Measurements from ENCODE around the gene ERICH6B. TPM values are rescaled to one million over a fixed set of nuclear protein-coding genes. Genes with fewer than 3 reads are reported as not detected.

Gene ERICH6B
- total and polyA plus RNA-seq, 4 donors: not detected

GRCh38 chr13:45630791-45631190, 15.3 kb upstream of the ERICH6B start:
- no peak overlapping the region for H3K4me3 ChIP-seq
- WGBS, 2 donors: 87 to 92% methylated on average over 7 of the region's 7 CpGs
- no peaks in the 10 kb centered on the region for H3K9me3 ChIP-seq (ENCODE audit: control insufficient read depth in 4 of 4, insufficient read depth in 3 of 4, low read length in 3 of 4)
- DNase-seq: no peak
- H3K9ac ChIP-seq (ENCODE audit: insufficient read depth in 1 of 2, low read length in 2 of 2): no peak overlapping the region
- H3K4me1 ChIP-seq (ENCODE audit: control insufficient read depth in 5 of 5, insufficient read depth in 5 of 5, low read length in 5 of 5): no peaks in the 10 kb centered on the region
- H3K27me3 ChIP-seq (ENCODE audit: control insufficient read depth in 3 of 3, insufficient read depth in 3 of 3, low read length in 2 of 3): peaks cover 0 to 11% (median 11%) of the 10 kb centered on the region in 3 donors
- no peak for ATAC-seq (ENCODE audit: insufficient read depth, low FRiP score)
- no peak for TF ChIP-seq CTCF (IDR thresholded peaks at IDR 0.05; ENCODE audit: control extremely low read depth, extremely low read depth)
- no peak overlapping the region for H3K27ac ChIP-seq (ENCODE audit: low read depth in 1 of 2, low read length in 1 of 2)
- no peaks in the 10 kb centered on the region for H3K36me3 ChIP-seq (ENCODE audit: control insufficient read depth in 4 of 4, insufficient read depth in 4 of 4, low read length in 4 of 4)

DNA sequence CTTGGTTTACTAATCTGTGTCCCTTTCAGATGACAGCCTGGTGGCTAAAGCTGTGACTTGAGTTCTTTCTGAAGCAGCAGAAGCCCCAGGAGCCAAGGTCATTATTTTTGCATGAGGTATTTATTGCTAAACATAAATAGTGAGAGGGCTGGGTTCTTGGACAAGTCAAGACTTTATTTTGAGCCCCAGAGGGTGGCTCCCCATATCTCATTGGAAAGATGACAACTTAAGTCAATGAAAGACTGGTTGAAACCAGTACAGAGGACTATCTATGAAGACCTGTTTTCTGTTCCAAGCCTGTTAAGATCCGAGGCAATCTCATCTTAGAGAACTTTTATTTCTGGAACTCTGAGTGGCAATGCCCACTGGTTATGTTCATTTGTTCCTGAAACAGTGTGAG, 14.4 kb upstream of the ERICH6B start:
- no peaks in the 10 kb centered on the region for H3K4me1 ChIP-seq (ENCODE audit: control insufficient read depth in 5 of 5, insufficient read depth in 5 of 5, low read length in 5 of 5)
- H3K9me3 ChIP-seq (ENCODE audit: control insufficient read depth in 4 of 4, insufficient read depth in 3 of 4, low read length in 3 of 4): no peaks in the 10 kb centered on the region
- no peaks in the 10 kb centered on the region for H3K36me3 ChIP-seq (ENCODE audit: control insufficient read depth in 4 of 4, insufficient read depth in 4 of 4, low read length in 4 of 4)
- WGBS, 2 donors: 78 to 80% methylated on average over 1 of the region's 1 CpG
- no peak for DNase-seq
- H3K27ac ChIP-seq (ENCODE audit: low read depth in 1 of 2, low read length in 1 of 2): no peak overlapping the region
- no peak overlapping the region for H3K9ac ChIP-seq (ENCODE audit: insufficient read depth in 1 of 2, low read length in 2 of 2)
- H3K27me3 ChIP-seq (ENCODE audit: control insufficient read depth in 3 of 3, insufficient read depth in 3 of 3, low read length in 2 of 3): peaks cover 0 to 14% (median 11%) of the 10 kb centered on the region in 3 donors
- TF ChIP-seq CTCF (IDR thresholded peaks at IDR 0.05; ENCODE audit: control extremely low read depth, extremely low read depth): no peak
- no peak for ATAC-seq (ENCODE audit: insufficient read depth, low FRiP score)
- no peak overlapping the region for H3K4me3 ChIP-seq

- H3K4me3 ChIP-seq: no peak overlapping the region
- no peaks in the 10 kb centered on the region for H3K4me1 ChIP-seq (ENCODE audit: control insufficient read depth in 5 of 5, insufficient read depth in 5 of 5, low read length in 5 of 5)
- peaks cover 0 to 23% (median 11%) of the 10 kb centered on the region in 3 donors for H3K27me3 ChIP-seq (ENCODE audit: control insufficient read depth in 3 of 3, insufficient read depth in 3 of 3, low read length in 2 of 3)
- 91% methylated on average over 3 of the region's 3 CpGs for WGBS, 2 donors
- ATAC-seq (ENCODE audit: insufficient read depth, low FRiP score) (no peak), DNase-seq (no peak)
- TF ChIP-seq CTCF (IDR thresholded peaks at IDR 0.05; ENCODE audit: control extremely low read depth, extremely low read depth): no peak
- H3K9ac ChIP-seq (ENCODE audit: insufficient read depth in 1 of 2, low read length in 2 of 2): no peak overlapping the region
- no peaks in the 10 kb centered on the region for H3K36me3 ChIP-seq (ENCODE audit: control insufficient read depth in 4 of 4, insufficient read depth in 4 of 4, low read length in 4 of 4)
- H3K27ac ChIP-seq (ENCODE audit: low read depth in 1 of 2, low read length in 1 of 2): no peak overlapping the region
- H3K9me3 ChIP-seq (ENCODE audit: control insufficient read depth in 4 of 4, insufficient read depth in 3 of 4, low read length in 3 of 4): no peaks in the 10 kb centered on the region
These were observed 12.6 kb upstream of the ERICH6B start for GRCh38 chr13:45628094-45628493.

GRCh38 chr13:45627656-45628055, 12.1 kb upstream of the ERICH6B start:
- H3K4me3 ChIP-seq: no peak overlapping the region
- no peak for DNase-seq
- H3K27me3 ChIP-seq (ENCODE audit: control insufficient read depth in 3 of 3, insufficient read depth in 3 of 3, low read length in 2 of 3): peaks cover 0 to 25% (median 12%) of the 10 kb centered on the region in 3 donors
- no peak overlapping the region for H3K9ac ChIP-seq (ENCODE audit: insufficient read depth in 1 of 2, low read length in 2 of 2)
- 70 to 93% methylated on average over 1 of the region's 1 CpG for WGBS, 2 donors
- H3K36me3 ChIP-seq (ENCODE audit: control insufficient read depth in 4 of 4, insufficient read depth in 4 of 4, low read length in 4 of 4): no peaks in the 10 kb centered on the region
- no peak for ATAC-seq (ENCODE audit: insufficient read depth, low FRiP score)
- H3K27ac ChIP-seq (ENCODE audit: low read depth in 1 of 2, low read length in 1 of 2): no peak overlapping the region
- no peak for TF ChIP-seq CTCF (IDR thresholded peaks at IDR 0.05; ENCODE audit: control extremely low read depth, extremely low read depth)
- no peaks in the 10 kb centered on the region for H3K4me1 ChIP-seq (ENCODE audit: control insufficient read depth in 5 of 5, insufficient read depth in 5 of 5, low read length in 5 of 5)
- no peaks in the 10 kb centered on the region for H3K9me3 ChIP-seq (ENCODE audit: control insufficient read depth in 4 of 4, insufficient read depth in 3 of 4, low read length in 3 of 4)

All from lung (tissue), 12 donors.